ENCODE data around the gene RREB1.

RREB1 gene

GRCh38 chr6:7165890-7166267, 58.1 kb downstream of the RREB1 start:
- DNase-seq (ENCODE audit: low read depth, low spot score), result no peak
- H3K4me3 ChIP-seq (ENCODE audit: low read depth, low read length), result no peak overlapping the region
- POLR2A ChIA-PET, result no interaction called here
- TF ChIP-seq CTCF (IDR thresholded peaks at IDR 0.05; ENCODE audit: insufficient read depth, low read length, missing control alignments), result no peak
- CTCF ChIA-PET, result interaction anchor here (1.1 to 2.2 kb wide), 4 partner anchors 9 to 31 kb away, joined by 3 to 5 read pairs (median 3); no protein-coding TSS in a partner anchor

- TF ChIP-seq CTCF (IDR thresholded peaks at IDR 0.05; ENCODE audit: insufficient read depth, low read length, missing control alignments), result no peak
- DNase-seq (ENCODE audit: low read depth, low spot score), result no peak
- no peak overlapping the region for H3K4me3 ChIP-seq (ENCODE audit: low read depth, low read length)
- CTCF ChIA-PET, result interaction anchor here (1.1 to 2.2 kb wide), 7 partner anchors 8 to 443 kb away, joined by 3 to 5 read pairs (median 4); no protein-coding TSS in a partner anchor
- POLR2A ChIA-PET, result interaction anchor here (1.4 kb wide), 1 partner anchor 10 kb away, joined by 7 read pairs; no protein-coding TSS in a partner anchor
Observed at GRCh38 chr6:7166410-7167293, 58.9 kb downstream of the RREB1 start.

- no peak for TF ChIP-seq CTCF (IDR thresholded peaks at IDR 0.05; ENCODE audit: insufficient read depth, low read length, missing control alignments)
- no peak for DNase-seq (ENCODE audit: low read depth, low spot score)
- ChIA-PET CTCF (interaction anchor here (1.0 to 1.4 kb wide), 3 partner anchors 11 to 445 kb away, joined by 3 to 5 read pairs (median 4); no protein-coding TSS in a partner anchor), POLR2A (no interaction called here)
- no peak overlapping the region for H3K4me3 ChIP-seq (ENCODE audit: low read depth, low read length)
Observed at GRCh38 chr6:7169296-7169721, 61.5 kb downstream of the RREB1 start.

- CTCF ChIA-PET, result interaction anchor here (1.0 to 1.4 kb wide), 3 partner anchors 10 to 446 kb away, joined by 3 to 5 read pairs (median 4); no protein-coding TSS in a partner anchor
- POLR2A ChIA-PET, result no interaction called here
Observed at GRCh38 chr6:7170117-7170732, 62.5 kb downstream of the RREB1 start.

GRCh38 chr6:7171119-7171518, 63.4 kb downstream of the RREB1 start:
- no peak for TF ChIP-seq CTCF (IDR thresholded peaks at IDR 0.05; ENCODE audit: insufficient read depth, low read length, missing control alignments)
- DNase-seq (ENCODE audit: low read depth, low spot score), result no peak
- no peak overlapping the region for H3K4me3 ChIP-seq (ENCODE audit: low read depth, low read length)
- ChIA-PET POLR2A (no interaction called here), CTCF (no interaction called here)

More at GRCh38 chr6:7170117-7170732, 62.5 kb downstream of the RREB1 start:
- H3K4me3 ChIP-seq (ENCODE audit: low read depth, low read length), result no peak overlapping the region
- no peak for DNase-seq (ENCODE audit: low read depth, low spot score)
- no peak for TF ChIP-seq CTCF (IDR thresholded peaks at IDR 0.05; ENCODE audit: insufficient read depth, low read length, missing control alignments)

- no peak for DNase-seq (ENCODE audit: low read depth, low spot score)
- no peak overlapping the region for H3K4me3 ChIP-seq (ENCODE audit: low read depth, low read length)
- TF ChIP-seq CTCF (IDR thresholded peaks at IDR 0.05; ENCODE audit: insufficient read depth, low read length, missing control alignments), result no peak
- ChIA-PET POLR2A (interaction anchor here (0.7 kb wide), 1 partner anchor 44 kb away, joined by 5 read pairs; no protein-coding TSS in a partner anchor), CTCF (interaction anchor here (1.3 to 1.7 kb wide), 2 partner anchors 28 to 72 kb away, joined by 3 to 5 read pairs; no protein-coding TSS in a partner anchor)
Observed at GRCh38 chr6:7171733-7172132, 64.0 kb downstream of the RREB1 start.

Measured in AG04449 (cell line).